MM.1S (cell line): Measurements from ENCODE around the gene BPIFB2.

ENCODE experiments used
- DNase-seq: peaks from one replicate; pipeline ENCODE4 v3.0.0-alpha.2; 2015
- H2AFZ ChIP-seq: fragments of 300-600 bp; sonication (generic); 2 replicates; pipeline ENCODE4 v1.6.0; 2016; ENCODE audit warnings: antibody characterized with exemption, low read length
- H3F3A ChIP-seq: fragments of 300-600 bp; sonication (generic); 2 replicates; pipeline ENCODE4 v1.6.1; 2016; ENCODE audit warnings: mild to moderate bottlenecking, antibody characterized with exemption, low read length, moderate library complexity, mixed read lengths; ENCODE audit not compliant: insufficient read depth
- H3K27ac ChIP-seq: fragments of 300-600 bp; sonication (generic); 2 replicates; pipeline ENCODE4 v1.5.1; 2016; ENCODE audit warnings: mild to moderate bottlenecking, low read length
- H3K27me3 ChIP-seq: fragments of 300-600 bp; sonication (generic); replicated peaks from 2 replicates; pipeline ENCODE4 v1.6.0; 2016; ENCODE audit warnings: low read length; ENCODE audit not compliant: insufficient read depth
- H3K36me3 ChIP-seq: fragments of 300-600 bp; sonication (generic); replicated peaks from 2 replicates; pipeline ENCODE4 v1.6.1; 2016; ENCODE audit warnings: mild to moderate bottlenecking, low read length, mixed read lengths; ENCODE audit not compliant: insufficient read depth
- H3K4me1 ChIP-seq: fragments of 300-600 bp; sonication (generic); 2 replicates; pipeline ENCODE4 v1.6.1; 2016; ENCODE audit warnings: low read length, mixed read lengths
- H3K4me2 ChIP-seq: fragments of 300-600 bp; sonication (generic); 2 replicates; pipeline ENCODE4 v1.6.0; 2016; ENCODE audit warnings: low read depth, low read length
- H3K4me3 ChIP-seq: fragments of 300-600 bp; sonication (generic); 2 replicates; pipeline ENCODE4 v1.5.1; 2016; ENCODE audit warnings: low read length, mixed read lengths
- H3K79me2 ChIP-seq: fragments of 300-600 bp; sonication (generic); 2 replicates; pipeline ENCODE4 v1.6.1; 2016; ENCODE audit warnings: mixed run types, low read length, mixed read lengths
- H3K9ac ChIP-seq: fragments of 300-600 bp; sonication (generic); 2 replicates; pipeline ENCODE4 v1.6.1; 2016; ENCODE audit warnings: low read length, mixed read lengths
- H3K9me2 ChIP-seq: fragments of 300-600 bp; sonication (generic); replicated peaks from 2 replicates; pipeline ENCODE4 v1.6.1; 2016; ENCODE audit warnings: mild to moderate bottlenecking, low read length, mixed read lengths; ENCODE audit not compliant: insufficient read depth
- H3K9me3 ChIP-seq: fragments of 300-600 bp; sonication (generic); replicated peaks from 2 replicates; pipeline ENCODE4 v1.6.1; 2016; ENCODE audit warnings: mild to moderate bottlenecking, low read length, mixed read lengths; ENCODE audit not compliant: insufficient read depth
- H4K20me1 ChIP-seq: fragments of 300-600 bp; sonication (generic); 2 replicates; pipeline ENCODE4 v1.6.1; 2016; ENCODE audit warnings: mild to moderate bottlenecking, low read length, moderate library complexity, mixed read lengths; ENCODE audit not compliant: insufficient read depth
- EZH2 ChIP-seq: fragments of 300-600 bp; sonication (generic); optimal IDR thresholded peaks from 2 replicates; pipeline ENCODE3; 2017; ENCODE audit warnings: low read depth, mild to moderate bottlenecking, antibody characterized with exemption, low read length, mixed read lengths
- EZH2phosphoT487 ChIP-seq: fragments of 300-600 bp; sonication (generic); IDR thresholded peaks from 2 replicates; pipeline ENCODE4 v1.6.1; 2018; ENCODE audit warnings: antibody characterized with exemption, low read length
- TF ChIP-seq, protein P1 (sequence below): fragments of 300-600 bp; sonication (generic); IDR thresholded peaks from 2 replicates; pipeline ENCODE4 v1.5.1; 2016; ENCODE audit warnings: antibody characterized with exemption, low read length, mixed read lengths

The BPIFB2 gene

DNA sequence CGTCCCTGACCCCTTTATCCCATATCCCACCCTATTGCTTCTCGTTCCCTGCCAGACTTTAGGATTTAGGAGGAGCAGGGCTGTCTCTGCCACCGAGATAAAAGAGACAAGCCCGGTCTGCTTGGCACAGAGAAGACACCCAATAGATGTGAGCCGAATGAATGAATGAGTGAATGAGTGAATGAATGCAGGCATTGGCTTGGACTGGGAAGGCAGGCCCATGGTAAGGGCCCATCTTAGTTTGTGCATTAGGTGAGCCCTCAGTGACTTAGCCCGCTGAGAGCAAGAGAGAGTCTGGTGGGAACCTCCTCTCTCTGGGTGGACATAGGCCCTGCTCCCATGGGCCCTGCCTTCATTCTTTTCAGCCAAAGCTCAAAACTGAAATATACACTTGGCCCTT is 23.1 kb downstream of the BPIFB2 start:
- DNase-seq: no peak
- peaks cover 44% of the 10 kb centered on the region for H3K27me3 ChIP-seq

DNA sequence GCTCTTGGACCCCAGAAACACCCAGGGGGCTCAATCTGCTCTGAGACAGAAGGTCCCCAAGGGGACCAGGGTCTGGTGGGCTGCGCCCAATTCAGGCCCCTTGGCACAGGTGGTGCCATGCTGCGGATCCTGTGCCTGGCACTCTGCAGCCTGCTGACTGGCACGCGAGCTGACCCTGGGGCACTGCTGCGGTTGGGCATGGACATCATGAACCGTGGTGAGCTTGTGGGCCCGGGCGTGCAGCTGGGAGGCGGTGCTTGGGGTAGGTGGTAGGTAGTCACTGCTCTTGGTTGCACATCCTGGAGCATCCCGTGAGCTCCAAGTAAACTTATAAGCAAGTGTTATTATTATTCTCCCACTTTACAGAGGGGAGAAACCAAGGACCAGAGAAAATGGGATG is 24.0 kb downstream of the BPIFB2 start, which contains the start of gene BPIFB6:
TSS of gene BPIFB6 (plus strand) at position 118 of the 400 bp plus-strand sequence. CDS start at position 118, 0 bp downstream.
- TF ChIP-seq, protein P1, sequence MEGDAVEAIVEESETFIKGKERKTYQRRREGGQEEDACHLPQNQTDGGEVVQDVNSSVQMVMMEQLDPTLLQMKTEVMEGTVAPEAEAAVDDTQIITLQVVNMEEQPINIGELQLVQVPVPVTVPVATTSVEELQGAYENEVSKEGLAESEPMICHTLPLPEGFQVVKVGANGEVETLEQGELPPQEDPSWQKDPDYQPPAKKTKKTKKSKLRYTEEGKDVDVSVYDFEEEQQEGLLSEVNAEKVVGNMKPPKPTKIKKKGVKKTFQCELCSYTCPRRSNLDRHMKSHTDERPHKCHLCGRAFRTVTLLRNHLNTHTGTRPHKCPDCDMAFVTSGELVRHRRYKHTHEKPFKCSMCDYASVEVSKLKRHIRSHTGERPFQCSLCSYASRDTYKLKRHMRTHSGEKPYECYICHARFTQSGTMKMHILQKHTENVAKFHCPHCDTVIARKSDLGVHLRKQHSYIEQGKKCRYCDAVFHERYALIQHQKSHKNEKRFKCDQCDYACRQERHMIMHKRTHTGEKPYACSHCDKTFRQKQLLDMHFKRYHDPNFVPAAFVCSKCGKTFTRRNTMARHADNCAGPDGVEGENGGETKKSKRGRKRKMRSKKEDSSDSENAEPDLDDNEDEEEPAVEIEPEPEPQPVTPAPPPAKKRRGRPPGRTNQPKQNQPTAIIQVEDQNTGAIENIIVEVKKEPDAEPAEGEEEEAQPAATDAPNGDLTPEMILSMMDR: no peak
- TF ChIP-seq EZH2phosphoT487 (no peak), EZH2 (no peak)
- Histone ChIP-seq H3K36me3 (no peaks in the 10 kb centered on the region), H3K4me1 (no peaks in the 10 kb centered on the region), H3K4me2 (no peak within 1 kb of the TSS), H3F3A (no peaks in the 10 kb centered on the region), H3K9me3 (no peaks in the 10 kb centered on the region), H3K9ac (no peak within 1 kb of the TSS), H3K9me2 (no peaks in the 10 kb centered on the region), H4K20me1 (no peaks in the 10 kb centered on the region), H3K27me3 (peaks cover 43% of the 10 kb centered on the region), H3K79me2 (no peaks in the 10 kb centered on the region), H3K4me3 (no peak within 1 kb of the TSS), H3K27ac (no peak within 1 kb of the TSS), H2AFZ (no peak within 1 kb of the TSS)
- no peak for DNase-seq

More for the DNA sequence above, 23.1 kb downstream of the BPIFB2 start:
- no peaks in the 10 kb centered on the region for H3K36me3 ChIP-seq
- H3K4me1 ChIP-seq: no peaks in the 10 kb centered on the region
- H4K20me1 ChIP-seq: no peaks in the 10 kb centered on the region
- no peak overlapping the region for H2AFZ ChIP-seq
- H3K79me2 ChIP-seq: no peaks in the 10 kb centered on the region
- H3K4me2 ChIP-seq: no peak overlapping the region
- no peak overlapping the region for H3K9ac ChIP-seq
- H3K27ac ChIP-seq: no peak overlapping the region
- no peaks in the 10 kb centered on the region for H3K9me3 ChIP-seq
- H3K4me3 ChIP-seq: no peak overlapping the region
- H3K9me2 ChIP-seq: no peaks in the 10 kb centered on the region
- no peaks in the 10 kb centered on the region for H3F3A ChIP-seq
- TF ChIP-seq EZH2phosphoT487 (no peak), EZH2 (no peak)
- TF ChIP-seq, protein P1: no peak

DNA sequence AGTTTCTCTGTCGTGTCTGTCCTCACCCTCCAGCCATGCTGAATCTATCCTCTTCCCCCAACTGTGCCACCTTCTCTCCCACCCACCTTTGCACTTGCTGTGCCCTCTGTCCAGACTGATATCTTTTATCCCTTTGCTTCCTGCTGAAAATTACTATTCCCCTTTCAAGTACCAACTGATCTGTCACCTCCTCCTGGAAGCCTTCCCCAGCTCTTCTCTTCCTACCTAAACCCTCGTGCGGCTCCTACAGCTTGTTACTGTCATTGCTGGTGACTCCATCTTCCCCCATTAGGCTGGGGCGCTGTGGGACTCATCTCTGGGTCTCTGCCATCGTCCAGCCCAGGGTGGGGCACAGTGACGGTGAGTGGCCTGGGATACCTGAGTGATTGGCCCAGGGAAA is 25.1 kb downstream of the BPIFB2 start:
- DNase-seq: no peak
- no peaks in the 10 kb centered on the region for H3K4me1 ChIP-seq
- no peaks in the 10 kb centered on the region for H3K9me3 ChIP-seq
- H4K20me1 ChIP-seq: no peaks in the 10 kb centered on the region
- no peaks in the 10 kb centered on the region for H3F3A ChIP-seq
- H3K9me2 ChIP-seq: no peaks in the 10 kb centered on the region
- H3K4me3 ChIP-seq: no peak overlapping the region
- H3K27ac ChIP-seq: no peak overlapping the region
- no peak overlapping the region for H3K9ac ChIP-seq
- H3K36me3 ChIP-seq: no peaks in the 10 kb centered on the region
- H2AFZ ChIP-seq: no peak overlapping the region
- H3K79me2 ChIP-seq: no peaks in the 10 kb centered on the region
- H3K4me2 ChIP-seq: no peak overlapping the region
- TF ChIP-seq, protein P1: no peak
- TF ChIP-seq EZH2phosphoT487 (no peak), EZH2 (no peak)
- peaks cover 43% of the 10 kb centered on the region for H3K27me3 ChIP-seq

DNA sequence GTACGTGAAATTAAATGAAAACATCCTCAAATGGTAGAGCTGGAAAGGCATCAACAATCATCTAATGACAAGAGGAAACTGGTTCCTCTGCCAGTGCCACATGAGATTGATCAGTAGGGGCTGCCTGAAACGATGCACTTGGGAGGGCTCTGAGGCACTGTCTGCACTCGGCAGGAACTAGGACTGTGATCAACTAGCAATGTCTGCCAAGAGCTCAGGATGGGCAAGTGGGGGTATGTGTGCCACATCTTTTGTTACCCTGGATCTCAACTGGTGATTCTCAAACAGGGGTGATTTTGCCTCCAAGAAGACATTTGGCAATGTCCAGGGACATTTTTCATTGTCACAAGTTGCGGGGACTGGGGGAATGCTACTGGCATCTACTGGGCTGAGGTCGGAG is 25.9 kb downstream of the BPIFB2 start:
- no peaks in the 10 kb centered on the region for H3K9me2 ChIP-seq
- no peaks in the 10 kb centered on the region for H3K4me1 ChIP-seq
- no peak overlapping the region for H3K27ac ChIP-seq
- H3K36me3 ChIP-seq: no peaks in the 10 kb centered on the region
- H3K9me3 ChIP-seq: no peaks in the 10 kb centered on the region
- H2AFZ ChIP-seq: no peak overlapping the region
- no peak overlapping the region for H3K4me3 ChIP-seq
- H3K4me2 ChIP-seq: no peak overlapping the region
- H3K9ac ChIP-seq: no peak overlapping the region
- H3F3A ChIP-seq: no peaks in the 10 kb centered on the region
- no peaks in the 10 kb centered on the region for H4K20me1 ChIP-seq
- no peak for DNase-seq
- H3K79me2 ChIP-seq: no peaks in the 10 kb centered on the region
- TF ChIP-seq EZH2: no peak
- TF ChIP-seq, protein P1: no peak
- peaks cover 51% of the 10 kb centered on the region for H3K27me3 ChIP-seq
